Activated naive CD4-positive, alpha-beta T cell treated with anti-CD3 and anti-CD28 coated beads, Interleukin-2, amount 10 ng/mL, durations not matched to agents 7 days and 5 days (primary cell): ENCODE measurements around the gene CNGA2.
"Not testable (repeated sequence)": the region's sequence is repeated elsewhere in the genome, so short reads cannot be mapped to it uniquely, and the experiment has no call there.

Experiments
- CTCF ChIA-PET: fragments of 350-600 bp; sonication (Branson Sonifier 250); formaldehyde crosslinking; loops from one replicate; lab custom pipeline; 2021; ENCODE audit warnings: antibody characterized with exemption; lab: Charles Lee
- DNase-seq: peaks from one replicate; pipeline ENCODE4 v3.0.0-alpha.2; 2020
- H3K27ac Mint-ChIP-seq: one replicate; pipeline ENCODE4 v1.8.0; 2021; ENCODE audit warnings: mild to moderate bottlenecking, moderate library complexity, mixed read lengths
- H3K27me3 Mint-ChIP-seq: one replicate; pipeline ENCODE4 v1.8.0; 2021; ENCODE audit warnings: mild to moderate bottlenecking, mixed read lengths
- H3K36me3 Mint-ChIP-seq: one replicate; pipeline ENCODE4 v1.8.0; 2021; ENCODE audit warnings: mixed read lengths
- H3K4me1 Mint-ChIP-seq: one replicate; pipeline ENCODE4 v1.8.0; 2021; ENCODE audit warnings: mixed read lengths
- H3K4me3 Mint-ChIP-seq: one replicate; pipeline ENCODE4 v1.8.0; 2021; ENCODE audit warnings: mild to moderate bottlenecking, moderate library complexity, mixed read lengths
- H3K9me3 Mint-ChIP-seq: one replicate; pipeline ENCODE4 v1.8.0; 2021; ENCODE audit warnings: mixed read lengths

Gene CNGA2

GRCh38 chrX:151734446-151734845 lies at the start of gene CNGA2:
CNGA2 (plus strand) TSS chrX:151734746; CDS start chrX:151738484, 3,738 bp downstream.
- CTCF ChIA-PET = no interaction called here
- Mint-ChIP-seq H3K4me1 (no peaks in the 10 kb centered on the region), H3K36me3 (no peaks in the 10 kb centered on the region), H3K9me3 (no peaks in the 10 kb centered on the region), H3K27ac (no peak within 1 kb of the TSS), H3K4me3 (no peak within 1 kb of the TSS), H3K27me3 (peaks cover 14% of the 10 kb centered on the region)
- DNase-seq = no peak

GRCh38 chrX:151687635-151688034 lies 46.9 kb upstream of the CNGA2 start:
- no peaks in the 10 kb centered on the region for H3K36me3 Mint-ChIP-seq
- H3K4me3 Mint-ChIP-seq = no peak overlapping the region
- H3K4me1 Mint-ChIP-seq = peaks cover 7% of the 10 kb centered on the region
- no peaks in the 10 kb centered on the region for H3K9me3 Mint-ChIP-seq
- DNase-seq = no peak
- no peak overlapping the region for H3K27ac Mint-ChIP-seq
- H3K27me3 Mint-ChIP-seq = no peaks in the 10 kb centered on the region
- CTCF ChIA-PET = no interaction called here

GRCh38 chrX:151688695-151689094 lies 45.9 kb upstream of the CNGA2 start:
- Mint-ChIP-seq H3K4me1 (no peaks in the 10 kb centered on the region), H3K9me3 (no peaks in the 10 kb centered on the region), H3K36me3 (no peaks in the 10 kb centered on the region), H3K27me3 (peaks cover 5% of the 10 kb centered on the region), H3K4me3 (no peak overlapping the region), H3K27ac (no peak overlapping the region)
- no peak for DNase-seq
- CTCF ChIA-PET = no interaction called here

- CTCF ChIA-PET = no interaction called here
- no peaks in the 10 kb centered on the region for H3K4me1 Mint-ChIP-seq
- H3K27ac Mint-ChIP-seq = no peak overlapping the region
- no peak for DNase-seq
- H3K9me3 Mint-ChIP-seq = no peaks in the 10 kb centered on the region
- H3K27me3 Mint-ChIP-seq = peaks cover 22% of the 10 kb centered on the region
- H3K4me3 Mint-ChIP-seq = no peak overlapping the region
- H3K36me3 Mint-ChIP-seq = no peaks in the 10 kb centered on the region
Measured at GRCh38 chrX:151692825-151693224, 41.7 kb upstream of the CNGA2 start.

GRCh38 chrX:151694121-151694520 lies 40.4 kb upstream of the CNGA2 start:
- DNase-seq = no peak
- H3K36me3 Mint-ChIP-seq = no peaks in the 10 kb centered on the region
- no peak overlapping the region for H3K27ac Mint-ChIP-seq
- no peaks in the 10 kb centered on the region for H3K9me3 Mint-ChIP-seq
- no peak overlapping the region for H3K4me3 Mint-ChIP-seq
- CTCF ChIA-PET = no interaction called here
- H3K27me3 Mint-ChIP-seq = peaks cover 22% of the 10 kb centered on the region
- no peaks in the 10 kb centered on the region for H3K4me1 Mint-ChIP-seq

GRCh38 chrX:151694661-151695582 lies 39.6 kb upstream of the CNGA2 start, which contains the start of gene PRRG3:
PRRG3 (plus strand) TSS chrX:151695458; CDS start chrX:151698815, 3,357 bp downstream.
- H3K9me3 Mint-ChIP-seq = no peaks in the 10 kb centered on the region
- CTCF ChIA-PET = no interaction called here

GRCh38 chrX:151695583-151696340 lies 38.8 kb upstream of the CNGA2 start:
- no peaks in the 10 kb centered on the region for H3K4me1 Mint-ChIP-seq
- CTCF ChIA-PET = no interaction called here
- H3K36me3 Mint-ChIP-seq = no peaks in the 10 kb centered on the region
- H3K4me3 Mint-ChIP-seq = no peak overlapping the region
- peaks cover 22% of the 10 kb centered on the region for H3K27me3 Mint-ChIP-seq
- H3K9me3 Mint-ChIP-seq = no peaks in the 10 kb centered on the region
- DNase-seq = no peak
- no peak overlapping the region for H3K27ac Mint-ChIP-seq

More at GRCh38 chrX:151694661-151695582, 39.6 kb upstream of the CNGA2 start, which contains the start of gene PRRG3:
- Mint-ChIP-seq H3K4me3 (no peak within 1 kb of the TSS), H3K4me1 (no peaks in the 10 kb centered on the region), H3K27ac (no peak within 1 kb of the TSS), H3K27me3 (peaks cover 22% of the 10 kb centered on the region), H3K36me3 (no peaks in the 10 kb centered on the region)
- no peak for DNase-seq

- H3K4me3 Mint-ChIP-seq, DNase-seq: not testable (repeated sequence)
- peaks cover 22% of the 10 kb centered on the region for H3K27me3 Mint-ChIP-seq
Measured at GRCh38 chrX:151697082-151697481, 37.5 kb upstream of the CNGA2 start.

GRCh38 chrX:151697522-151697921 lies 37.0 kb upstream of the CNGA2 start:
- DNase-seq = no peak
- H3K4me1 Mint-ChIP-seq = no peaks in the 10 kb centered on the region
- H3K27ac Mint-ChIP-seq = no peak overlapping the region
- CTCF ChIA-PET = no interaction called here
- peaks cover 22% of the 10 kb centered on the region for H3K27me3 Mint-ChIP-seq
- no peaks in the 10 kb centered on the region for H3K9me3 Mint-ChIP-seq
- no peak overlapping the region for H3K4me3 Mint-ChIP-seq
- H3K36me3 Mint-ChIP-seq = no peaks in the 10 kb centered on the region

More at GRCh38 chrX:151697082-151697481, 37.5 kb upstream of the CNGA2 start:
- CTCF ChIA-PET, H3K27ac Mint-ChIP-seq, H3K36me3 Mint-ChIP-seq, H3K4me1 Mint-ChIP-seq, H3K9me3 Mint-ChIP-seq: not testable (repeated sequence)

- Mint-ChIP-seq H3K4me3 (no peak overlapping the region), H3K4me1 (no peaks in the 10 kb centered on the region), H3K36me3 (no peaks in the 10 kb centered on the region), H3K9me3 (no peaks in the 10 kb centered on the region), H3K27me3 (peaks cover 19% of the 10 kb centered on the region), H3K27ac (no peak overlapping the region)
- CTCF ChIA-PET = interaction anchor here (0.5 kb wide), 1 partner anchor 337 kb away, joined by 3 read pairs; no protein-coding TSS in a partner anchor
- DNase-seq = no peak
Measured at GRCh38 chrX:151698485-151698884, 36.1 kb upstream of the CNGA2 start.

GRCh38 chrX:151699746-151700145 lies 34.8 kb upstream of the CNGA2 start:
- Mint-ChIP-seq H3K4me1 (no peaks in the 10 kb centered on the region), H3K4me3 (no peak overlapping the region), H3K27ac (no peak overlapping the region), H3K36me3 (no peaks in the 10 kb centered on the region), H3K9me3 (no peaks in the 10 kb centered on the region), H3K27me3 (peaks cover 8% of the 10 kb centered on the region)
- DNase-seq = no peak
- CTCF ChIA-PET = no interaction called here

GRCh38 chrX:151700581-151700980 lies 34.0 kb upstream of the CNGA2 start:
- CTCF ChIA-PET = no interaction called here

GRCh38 chrX:151701071-151701470 lies 33.5 kb upstream of the CNGA2 start:
- no peak for DNase-seq
- Mint-ChIP-seq H3K27ac (no peak overlapping the region), H3K4me1 (no peaks in the 10 kb centered on the region), H3K9me3 (no peaks in the 10 kb centered on the region), H3K4me3 (no peak overlapping the region), H3K27me3 (no peaks in the 10 kb centered on the region), H3K36me3 (no peaks in the 10 kb centered on the region)
- CTCF ChIA-PET = no interaction called here

More at GRCh38 chrX:151700581-151700980, 34.0 kb upstream of the CNGA2 start:
- H3K27me3 Mint-ChIP-seq = peaks cover 5% of the 10 kb centered on the region
- no peak for DNase-seq
- no peaks in the 10 kb centered on the region for H3K9me3 Mint-ChIP-seq
- H3K4me3 Mint-ChIP-seq = no peak overlapping the region
- H3K4me1 Mint-ChIP-seq = no peaks in the 10 kb centered on the region
- H3K36me3 Mint-ChIP-seq = no peaks in the 10 kb centered on the region
- no peak overlapping the region for H3K27ac Mint-ChIP-seq

- CTCF ChIA-PET = no interaction called here
- H3K36me3 Mint-ChIP-seq = no peaks in the 10 kb centered on the region
- H3K4me1 Mint-ChIP-seq = no peaks in the 10 kb centered on the region
- no peaks in the 10 kb centered on the region for H3K27me3 Mint-ChIP-seq
- no peak overlapping the region for H3K27ac Mint-ChIP-seq
- no peaks in the 10 kb centered on the region for H3K9me3 Mint-ChIP-seq
- no peak for DNase-seq
- H3K4me3 Mint-ChIP-seq = no peak overlapping the region
Measured at GRCh38 chrX:151701531-151701930, 33.0 kb upstream of the CNGA2 start.
